ENCODE results near the gene DRC7. TPM values are rescaled to one million over a fixed set of nuclear protein-coding genes. Genes with fewer than 3 reads are reported as not detected.

DRC7 gene
- total and polyA plus RNA-seq, 9 of the 15 experiments (the other 6 are each of a cell fraction or from before 2014, with no cell fraction given), result 0.04 to 0.33 (median 0.12) TPM; not detected in 3

DNA sequence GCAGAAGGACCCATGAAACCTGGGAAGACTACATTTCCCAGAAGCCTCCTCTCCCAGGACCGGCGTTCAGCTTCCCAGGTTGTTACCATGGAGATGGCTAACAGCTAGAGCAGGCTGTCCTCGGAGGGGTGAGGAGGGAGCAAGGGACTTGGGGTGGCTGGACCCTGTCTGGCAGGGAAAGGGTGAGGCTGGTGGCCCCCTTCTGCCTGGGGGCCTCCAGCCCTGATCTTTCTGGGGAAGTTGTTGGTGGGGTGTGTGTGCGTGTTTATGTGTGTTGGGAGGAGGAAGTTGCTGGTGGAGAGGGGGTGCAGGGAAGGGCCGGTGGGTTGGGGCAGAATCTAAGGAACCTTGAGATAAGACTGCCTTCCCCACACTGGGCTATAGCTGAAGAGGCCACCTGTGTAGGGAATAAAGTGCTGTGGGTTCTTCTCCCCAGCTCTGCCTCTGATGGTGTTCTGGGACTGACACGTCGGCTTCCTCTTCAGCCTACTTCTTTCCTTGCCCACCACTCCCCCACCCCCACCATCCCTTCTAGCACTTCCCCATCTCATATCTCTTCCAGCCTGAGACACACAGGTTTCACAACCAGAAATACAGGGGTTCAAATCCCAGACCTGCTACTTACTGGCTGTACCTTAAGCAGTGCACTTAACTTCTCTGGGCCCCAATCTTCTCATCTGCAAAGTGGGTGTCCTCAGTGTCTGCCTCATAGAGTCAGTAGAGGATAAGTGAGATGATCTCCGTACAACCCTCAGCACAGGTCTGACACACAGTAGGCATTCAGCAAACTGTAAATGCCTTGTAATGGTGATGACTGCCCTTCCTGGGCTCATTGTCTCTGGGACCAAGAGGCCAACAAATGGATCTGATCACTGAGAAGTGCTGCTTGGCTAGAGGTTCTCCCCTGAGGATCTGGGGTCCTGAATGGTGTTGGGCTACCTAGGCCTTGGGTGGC, at the start of gene DRC7 (continued):
- TF ChIP-seq STAT5B (CRISPR knock-in tag; IDR thresholded peaks at IDR 0.05), result no peak
- TF ChIP-seq YBX1 (IDR thresholded peaks at IDR 0.05), result no peak
- peak; percentile 97 for TF ChIP-seq RFX1 (IDR thresholded peaks at IDR 0.05)
- TF ChIP-seq, protein P1, sequence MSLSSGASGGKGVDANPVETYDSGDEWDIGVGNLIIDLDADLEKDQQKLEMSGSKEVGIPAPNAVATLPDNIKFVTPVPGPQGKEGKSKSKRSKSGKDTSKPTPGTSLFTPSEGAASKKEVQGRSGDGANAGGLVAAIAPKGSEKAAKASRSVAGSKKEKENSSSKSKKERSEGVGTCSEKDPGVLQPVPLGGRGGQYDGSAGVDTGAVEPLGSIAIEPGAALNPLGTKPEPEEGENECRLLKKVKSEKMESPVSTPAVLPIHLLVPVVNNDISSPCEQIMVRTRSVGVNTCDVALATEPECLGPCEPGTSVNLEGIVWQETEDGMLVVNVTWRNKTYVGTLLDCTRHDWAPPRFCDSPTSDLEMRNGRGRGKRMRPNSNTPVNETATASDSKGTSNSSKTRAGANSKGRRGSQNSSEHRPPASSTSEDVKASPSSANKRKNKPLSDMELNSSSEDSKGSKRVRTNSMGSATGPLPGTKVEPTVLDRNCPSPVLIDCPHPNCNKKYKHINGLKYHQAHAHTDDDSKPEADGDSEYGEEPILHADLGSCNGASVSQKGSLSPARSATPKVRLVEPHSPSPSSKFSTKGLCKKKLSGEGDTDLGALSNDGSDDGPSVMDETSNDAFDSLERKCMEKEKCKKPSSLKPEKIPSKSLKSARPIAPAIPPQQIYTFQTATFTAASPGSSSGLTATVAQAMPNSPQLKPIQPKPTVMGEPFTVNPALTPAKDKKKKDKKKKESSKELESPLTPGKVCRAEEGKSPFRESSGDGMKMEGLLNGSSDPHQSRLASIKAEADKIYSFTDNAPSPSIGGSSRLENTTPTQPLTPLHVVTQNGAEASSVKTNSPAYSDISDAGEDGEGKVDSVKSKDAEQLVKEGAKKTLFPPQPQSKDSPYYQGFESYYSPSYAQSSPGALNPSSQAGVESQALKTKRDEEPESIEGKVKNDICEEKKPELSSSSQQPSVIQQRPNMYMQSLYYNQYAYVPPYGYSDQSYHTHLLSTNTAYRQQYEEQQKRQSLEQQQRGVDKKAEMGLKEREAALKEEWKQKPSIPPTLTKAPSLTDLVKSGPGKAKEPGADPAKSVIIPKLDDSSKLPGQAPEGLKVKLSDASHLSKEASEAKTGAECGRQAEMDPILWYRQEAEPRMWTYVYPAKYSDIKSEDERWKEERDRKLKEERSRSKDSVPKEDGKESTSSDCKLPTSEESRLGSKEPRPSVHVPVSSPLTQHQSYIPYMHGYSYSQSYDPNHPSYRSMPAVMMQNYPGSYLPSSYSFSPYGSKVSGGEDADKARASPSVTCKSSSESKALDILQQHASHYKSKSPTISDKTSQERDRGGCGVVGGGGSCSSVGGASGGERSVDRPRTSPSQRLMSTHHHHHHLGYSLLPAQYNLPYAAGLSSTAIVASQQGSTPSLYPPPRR (CRISPR knock-in tag; IDR thresholded peaks at IDR 0.05; ENCODE audit: borderline replicate concordance), result no peak
- no peak for TF ChIP-seq ATF1 (CRISPR knock-in tag; IDR thresholded peaks at IDR 0.05)
- TF ChIP-seq ATF1 (tag; IDR thresholded peaks at IDR 0.05), result 0 out of 2 replicates have a peak, but pooled peaks have one; percentile 17
- TF ChIP-seq FOSL1 (tag; conservative IDR thresholded peaks at IDR 0.05), result no peak
- TF ChIP-seq, protein P2, sequence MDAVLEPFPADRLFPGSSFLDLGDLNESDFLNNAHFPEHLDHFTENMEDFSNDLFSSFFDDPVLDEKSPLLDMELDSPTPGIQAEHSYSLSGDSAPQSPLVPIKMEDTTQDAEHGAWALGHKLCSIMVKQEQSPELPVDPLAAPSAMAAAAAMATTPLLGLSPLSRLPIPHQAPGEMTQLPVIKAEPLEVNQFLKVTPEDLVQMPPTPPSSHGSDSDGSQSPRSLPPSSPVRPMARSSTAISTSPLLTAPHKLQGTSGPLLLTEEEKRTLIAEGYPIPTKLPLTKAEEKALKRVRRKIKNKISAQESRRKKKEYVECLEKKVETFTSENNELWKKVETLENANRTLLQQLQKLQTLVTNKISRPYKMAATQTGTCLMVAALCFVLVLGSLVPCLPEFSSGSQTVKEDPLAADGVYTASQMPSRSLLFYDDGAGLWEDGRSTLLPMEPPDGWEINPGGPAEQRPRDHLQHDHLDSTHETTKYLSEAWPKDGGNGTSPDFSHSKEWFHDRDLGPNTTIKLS (IDR thresholded peaks at IDR 0.05; ENCODE audit: borderline replicate concordance, low read depth), result no peak
- TF ChIP-seq MLX (CRISPR knock-in tag; conservative IDR thresholded peaks at IDR 0.05), result no peak
- peak; percentile 14; the same call in 1 of the 2 replicates for TF ChIP-seq CBFA2T3 (IDR thresholded peaks at IDR 0.05)
- TF ChIP-seq ZNF561 (CRISPR knock-in tag; conservative IDR thresholded peaks at IDR 0.05), result no peak
- peak; percentile 92 for TF ChIP-seq HCFC1 (IDR thresholded peaks at IDR 0.05; ENCODE audit: low read depth, low read length)
- no peak for TF ChIP-seq CREB5 (CRISPR knock-in tag; IDR thresholded peaks at IDR 0.05)
- TF ChIP-seq DNMT1 (IDR thresholded peaks at IDR 0.05), result no peak
- no peak for TF ChIP-seq RUNX1 (IDR thresholded peaks at IDR 0.05; ENCODE audit: low read depth)
